ENCODE measurements around the gene CTBS.
"Not testable (repeated sequence)": the region's sequence is repeated elsewhere in the genome, so short reads cannot be mapped to it uniquely, and the experiment has no call there.

CTBS gene, protein sequence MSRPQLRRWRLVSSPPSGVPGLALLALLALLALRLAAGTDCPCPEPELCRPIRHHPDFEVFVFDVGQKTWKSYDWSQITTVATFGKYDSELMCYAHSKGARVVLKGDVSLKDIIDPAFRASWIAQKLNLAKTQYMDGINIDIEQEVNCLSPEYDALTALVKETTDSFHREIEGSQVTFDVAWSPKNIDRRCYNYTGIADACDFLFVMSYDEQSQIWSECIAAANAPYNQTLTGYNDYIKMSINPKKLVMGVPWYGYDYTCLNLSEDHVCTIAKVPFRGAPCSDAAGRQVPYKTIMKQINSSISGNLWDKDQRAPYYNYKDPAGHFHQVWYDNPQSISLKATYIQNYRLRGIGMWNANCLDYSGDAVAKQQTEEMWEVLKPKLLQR

DNA sequence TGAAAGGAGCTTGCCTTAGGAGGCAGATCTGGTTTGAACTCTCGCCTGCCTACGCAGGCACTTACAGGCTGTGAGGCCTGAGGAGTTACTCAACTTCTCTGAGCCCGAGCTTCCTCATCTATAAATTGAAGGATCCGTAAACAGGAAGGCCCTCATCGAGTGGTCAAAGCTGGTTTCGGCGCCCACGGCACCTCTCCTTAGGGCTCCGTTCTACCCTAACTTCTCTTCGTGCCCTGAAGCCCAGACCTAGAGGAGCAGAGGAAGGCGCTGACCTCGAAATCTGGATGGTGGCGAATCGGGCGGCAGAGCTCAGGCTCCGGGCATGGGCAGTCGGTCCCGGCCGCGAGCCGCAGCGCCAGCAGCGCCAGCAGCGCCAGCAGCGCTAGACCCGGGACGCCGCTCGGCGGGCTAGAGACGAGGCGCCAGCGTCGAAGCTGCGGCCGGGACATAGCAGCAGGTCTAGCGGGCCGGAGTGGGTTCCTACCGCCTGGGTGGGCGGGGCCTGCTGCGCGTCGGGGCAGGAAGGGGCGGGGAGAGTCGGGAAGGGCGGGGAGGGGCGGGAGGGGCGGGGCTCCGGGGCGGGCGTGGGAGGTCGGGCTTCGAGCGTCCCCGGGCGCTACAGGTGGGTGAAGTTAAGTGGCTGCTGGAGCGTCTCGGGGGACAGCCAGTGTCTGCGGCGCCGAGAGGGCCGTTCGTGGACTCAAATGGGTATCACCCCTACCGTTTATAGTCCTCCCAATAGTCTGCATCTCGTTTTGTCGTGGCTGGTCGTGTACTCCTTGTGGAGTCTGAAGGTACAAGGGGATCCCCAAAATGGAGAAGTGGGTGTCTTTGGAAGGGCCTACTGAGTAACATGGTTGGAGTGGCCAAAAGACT is at the start of gene CTBS:
CTBS (minus strand) TSS at position 474 of the 876 bp plus-strand sequence; CDS start at position 449, 25 bp downstream.
- DNase-seq (ENCODE audit: low read depth, low spot score): no peak

DNA sequence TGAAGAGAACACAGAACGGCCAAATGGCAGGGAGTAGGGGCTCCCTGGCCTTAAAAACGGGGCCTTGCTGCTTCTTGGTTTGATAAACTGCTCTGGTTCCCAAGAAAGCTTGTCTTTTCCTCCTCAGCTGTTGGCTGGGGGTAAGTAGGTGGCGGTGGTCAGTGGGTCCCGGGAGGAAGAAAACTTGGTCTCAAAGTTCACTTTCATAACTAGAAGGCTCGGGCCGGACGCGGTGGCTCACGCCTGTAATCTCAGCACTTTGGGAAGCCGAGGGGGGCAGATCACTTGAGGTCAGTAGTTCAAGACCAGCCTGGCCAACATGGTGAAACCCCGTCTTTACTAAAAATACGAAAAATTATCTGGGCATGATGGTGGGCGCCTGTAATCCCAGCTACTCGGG is 47.3 kb upstream of the CTBS start:
- no peak for DNase-seq (ENCODE audit: low read depth, low spot score)

DNA sequence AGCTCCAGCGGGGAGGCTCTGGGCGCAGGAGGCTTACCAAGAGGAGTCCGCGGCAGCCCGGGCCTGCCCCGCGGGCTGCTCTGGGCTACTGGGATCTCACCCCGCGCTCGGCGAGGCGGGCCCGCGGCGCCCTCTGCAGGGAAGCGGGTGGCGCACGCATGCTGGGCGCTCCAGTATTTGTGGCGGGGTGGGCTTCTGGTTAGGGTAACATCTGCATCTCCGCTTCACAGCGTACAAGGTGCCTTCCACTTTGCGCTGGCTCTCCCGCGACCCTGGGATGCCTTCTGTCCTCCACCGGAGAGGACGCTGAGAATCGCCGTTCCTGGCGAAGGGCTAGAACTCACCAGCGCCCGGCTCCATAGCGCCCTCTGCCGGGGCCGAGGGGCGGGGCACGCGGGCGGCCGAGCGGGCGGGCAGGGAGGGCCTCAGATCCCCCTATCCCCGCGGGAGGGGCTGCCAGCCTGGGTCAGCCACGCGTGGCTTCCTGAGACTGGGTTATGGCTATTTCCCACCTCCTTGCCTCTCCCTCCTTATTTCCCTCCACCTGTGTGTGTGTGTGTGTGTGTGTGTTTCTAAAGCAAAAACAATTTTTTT is 46.6 kb upstream of the CTBS start:
- DNase-seq (ENCODE audit: low read depth, low spot score): no peak

DNA sequence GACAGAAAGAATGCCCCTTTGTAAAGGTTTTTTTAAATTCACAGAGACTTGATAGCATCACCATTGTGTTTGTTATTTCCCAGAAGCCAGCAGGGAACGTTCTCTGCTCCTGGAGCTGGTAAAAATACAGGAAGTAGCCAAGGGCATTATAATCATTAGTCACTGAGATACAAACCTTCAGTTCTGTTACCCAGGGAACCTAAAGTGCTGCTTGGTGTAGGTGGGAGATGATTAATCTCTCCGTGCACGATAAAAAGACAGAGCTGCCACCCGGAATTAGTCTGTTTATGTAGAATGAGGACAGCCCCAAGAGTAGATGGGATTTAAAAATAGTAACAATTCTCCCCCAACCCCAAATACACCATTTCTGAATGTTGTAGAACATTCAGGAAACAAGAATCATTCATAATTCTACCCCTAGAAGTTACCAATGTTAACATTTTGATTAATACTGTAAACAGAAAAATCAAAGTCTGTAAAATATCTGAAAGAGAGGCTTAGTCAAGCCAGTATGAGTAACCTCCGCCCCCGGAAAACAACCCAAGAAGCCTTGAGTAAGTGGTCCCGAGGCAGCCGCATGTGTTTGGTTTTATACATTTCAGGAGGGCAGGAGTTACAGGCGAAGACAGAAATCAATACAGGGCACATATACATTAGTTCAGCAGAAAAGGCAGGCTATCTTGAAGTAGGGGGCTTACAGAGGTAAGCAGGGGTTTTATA is 45.3 kb upstream of the CTBS start:
- no peak for DNase-seq (ENCODE audit: low read depth, low spot score)

DNA sequence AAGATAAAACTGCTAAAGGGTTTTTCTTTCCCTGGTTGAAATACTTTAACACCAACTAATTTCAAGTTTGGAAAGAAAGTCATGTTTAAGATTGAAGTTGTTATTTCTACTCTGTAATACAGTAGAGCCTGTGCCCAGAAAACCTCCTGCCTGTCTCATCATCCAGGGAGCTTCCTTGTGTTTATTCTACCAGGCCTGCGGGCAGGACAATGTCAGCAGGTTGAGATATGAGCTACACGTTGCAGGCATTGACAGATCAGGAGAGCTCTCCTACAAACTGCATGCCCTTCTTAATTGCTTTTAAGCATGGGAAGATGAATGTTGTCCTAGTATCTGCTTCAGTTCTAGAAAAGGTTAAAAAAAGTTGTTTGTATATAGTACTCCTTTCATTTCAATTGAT is 43.1 kb upstream of the CTBS start:
- no peak for DNase-seq (ENCODE audit: low read depth, low spot score)

DNA sequence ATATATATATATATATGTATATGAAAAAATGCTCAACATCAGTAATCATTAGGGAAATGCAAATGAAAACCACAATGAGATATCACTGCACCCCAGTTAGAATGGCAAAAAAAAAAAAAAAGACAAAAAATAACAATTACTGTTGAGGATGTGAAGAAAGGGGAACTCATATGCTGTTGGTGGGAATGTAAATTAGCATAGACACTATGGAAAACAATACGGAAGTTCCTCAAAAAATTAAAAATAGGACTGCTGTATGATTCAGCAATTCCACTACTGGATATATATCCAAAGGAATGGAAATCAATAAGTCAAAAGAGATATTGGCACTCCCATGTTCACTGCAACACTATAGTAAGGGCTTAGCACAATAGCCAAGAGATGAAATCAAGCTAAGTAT is 41.5 kb upstream of the CTBS start:
- DNase-seq (ENCODE audit: low read depth, low spot score): no peak

DNA sequence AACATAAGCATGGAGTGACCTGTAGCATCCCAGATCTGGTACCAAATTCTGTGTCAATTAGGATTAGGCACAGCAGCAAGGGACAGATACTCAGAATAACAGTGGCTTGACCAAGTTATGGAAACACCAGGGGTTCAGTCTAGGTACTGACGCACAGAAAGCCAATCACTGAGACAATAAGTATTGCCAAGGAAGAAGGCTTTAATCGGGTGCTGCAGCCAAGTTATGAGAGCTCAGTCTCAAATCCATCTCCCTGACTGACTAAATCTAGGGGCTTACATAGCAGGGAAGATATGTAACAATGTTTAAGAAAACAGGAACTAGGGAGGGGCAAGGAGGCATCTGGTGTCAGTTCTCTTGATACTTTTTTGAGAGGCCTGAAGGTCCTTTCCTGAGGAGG is 39.6 kb upstream of the CTBS start:
- no peak for DNase-seq (ENCODE audit: low read depth, low spot score)

DNA sequence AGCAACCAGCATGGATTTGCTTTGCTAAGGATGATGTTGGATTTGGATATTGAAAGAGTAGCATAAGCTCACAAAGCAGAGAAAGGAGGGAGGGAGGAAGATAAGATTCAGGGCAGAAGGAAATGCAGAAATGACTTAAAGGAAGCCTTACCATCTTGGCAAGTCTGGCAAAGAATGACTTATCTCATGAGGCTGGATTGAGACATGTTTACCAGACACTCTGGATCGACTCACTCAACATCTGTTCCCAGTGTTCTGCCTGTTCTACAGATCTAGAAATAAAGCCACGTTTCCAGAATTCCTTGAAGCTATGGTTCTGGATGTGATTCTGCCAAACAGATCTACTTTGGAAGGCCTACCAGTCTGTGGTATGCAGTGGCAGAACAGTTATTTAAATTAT is 38.8 kb upstream of the CTBS start:
- DNase-seq (ENCODE audit: low read depth, low spot score): no peak

DNA sequence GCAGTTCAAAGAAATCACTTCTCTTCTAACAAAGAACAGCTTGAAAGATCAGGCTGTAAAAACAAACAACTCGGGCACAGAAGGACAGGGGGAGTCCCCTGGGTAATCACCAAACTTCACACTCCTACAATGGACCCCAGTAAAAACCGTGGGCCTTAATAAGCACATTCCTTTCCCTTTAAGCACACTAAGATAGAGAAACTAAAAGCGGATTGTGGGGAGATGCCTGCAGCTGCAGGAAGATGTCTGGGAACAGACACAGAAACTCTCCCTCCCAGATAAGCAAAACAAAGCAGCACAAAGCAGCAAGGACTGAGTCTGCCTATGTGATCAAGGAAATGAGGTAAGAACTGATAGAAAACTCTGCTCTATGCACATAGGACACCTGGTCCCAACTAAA is 37.6 kb upstream of the CTBS start:
- no peak for DNase-seq (ENCODE audit: low read depth, low spot score)

DNA sequence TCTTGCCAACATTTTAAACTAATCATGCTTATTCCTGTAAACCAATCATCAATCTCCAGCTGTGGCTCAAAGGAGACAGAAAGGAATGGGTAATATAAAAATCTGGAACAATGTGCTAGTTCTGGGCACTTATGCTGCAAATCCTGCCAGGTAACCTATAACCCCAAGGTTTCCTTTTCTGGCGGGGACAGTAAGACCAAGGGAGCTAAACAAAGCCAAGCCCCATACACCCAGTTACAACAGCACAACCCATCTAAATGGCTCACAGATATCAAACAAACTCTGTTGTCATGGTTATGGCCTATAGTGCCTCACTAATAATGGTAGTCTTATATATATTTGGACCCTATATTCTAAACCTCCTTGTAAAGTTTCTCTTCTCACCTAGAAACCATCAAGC is 36.9 kb upstream of the CTBS start:
- DNase-seq (ENCODE audit: low read depth, low spot score): no peak

DNA sequence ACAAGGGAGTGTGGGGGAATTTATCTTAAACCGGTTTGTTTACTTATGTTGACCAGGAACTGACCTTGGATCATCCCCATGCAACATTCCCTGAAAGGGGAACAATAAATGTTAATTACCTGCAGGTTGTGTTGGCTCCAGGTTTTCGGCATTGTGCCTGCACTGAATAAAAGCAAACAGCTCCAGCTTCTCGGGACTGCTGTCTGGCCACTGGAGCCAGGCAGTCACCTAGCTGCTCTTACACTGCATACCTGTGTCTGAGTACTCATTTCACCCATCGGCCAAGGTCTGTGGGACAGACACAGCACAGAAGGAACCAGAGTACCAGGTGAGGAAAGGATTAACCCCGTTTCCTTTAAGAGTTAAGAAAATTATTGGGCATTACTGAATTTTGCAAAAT is 32.7 kb upstream of the CTBS start:
- no peak for DNase-seq (ENCODE audit: low read depth, low spot score)

DNA sequence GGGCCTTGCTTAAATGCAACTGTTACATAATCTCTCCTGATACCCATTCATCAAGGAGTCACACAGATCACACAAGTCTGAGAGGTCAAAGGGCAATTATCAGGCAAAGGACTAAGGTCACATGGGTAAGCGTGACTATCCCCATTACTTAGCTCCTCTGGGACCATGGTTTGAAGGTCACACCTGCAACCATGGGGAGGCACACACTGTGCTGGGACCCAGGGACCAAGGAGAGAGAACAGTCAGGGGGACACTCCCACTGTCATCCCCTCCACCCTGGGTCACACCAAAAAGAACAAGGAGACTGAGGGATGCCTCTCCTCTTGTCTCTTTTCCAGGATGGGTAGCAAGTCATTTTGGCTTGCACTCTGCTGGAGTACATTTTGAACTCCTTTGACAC is 30.9 kb upstream of the CTBS start:
- no peak for DNase-seq (ENCODE audit: low read depth, low spot score)

DNA sequence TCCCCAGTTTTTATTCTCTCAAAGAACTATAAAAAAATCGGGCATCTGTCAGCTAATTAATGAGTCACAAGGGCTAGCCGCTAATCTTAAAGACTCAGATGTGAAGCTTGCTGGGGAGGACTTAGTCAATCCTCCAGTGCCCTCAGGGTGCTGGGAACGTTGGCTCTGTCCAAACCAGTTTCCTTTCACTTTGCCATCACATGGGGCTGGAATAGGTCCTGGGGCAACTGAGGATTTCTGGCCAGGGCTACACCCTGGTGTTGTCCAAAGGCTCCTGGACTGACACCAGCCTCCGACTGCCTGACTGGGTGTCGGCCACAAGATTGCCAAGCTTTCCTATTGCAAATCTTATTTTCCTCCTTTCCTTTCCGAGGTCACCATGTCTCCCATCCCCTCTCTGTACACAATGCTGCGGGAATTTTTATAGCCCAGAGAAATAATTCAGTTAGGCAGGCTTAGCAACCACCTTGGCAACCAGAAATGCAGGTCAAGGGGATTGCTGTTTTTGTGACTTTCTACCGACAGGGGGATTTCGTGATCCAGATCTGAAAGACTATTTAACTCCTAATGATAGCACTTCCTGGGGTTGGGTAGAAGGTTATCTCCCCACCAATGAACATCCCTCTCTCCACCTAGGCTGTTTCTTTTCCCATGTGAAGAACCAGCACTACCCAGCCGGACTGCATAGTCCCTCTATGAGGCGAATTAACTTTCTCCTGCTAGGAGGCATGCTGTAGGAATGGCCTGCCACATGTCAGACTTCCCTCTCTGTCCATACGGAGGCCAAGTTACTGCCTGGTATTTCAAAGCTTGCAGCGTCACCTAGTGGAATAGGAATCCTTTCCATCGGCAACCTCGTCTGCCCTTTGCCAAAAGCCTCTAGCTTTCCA is 29.9 kb upstream of the CTBS start:
- DNase-seq (ENCODE audit: low read depth, low spot score): no peak

DNA sequence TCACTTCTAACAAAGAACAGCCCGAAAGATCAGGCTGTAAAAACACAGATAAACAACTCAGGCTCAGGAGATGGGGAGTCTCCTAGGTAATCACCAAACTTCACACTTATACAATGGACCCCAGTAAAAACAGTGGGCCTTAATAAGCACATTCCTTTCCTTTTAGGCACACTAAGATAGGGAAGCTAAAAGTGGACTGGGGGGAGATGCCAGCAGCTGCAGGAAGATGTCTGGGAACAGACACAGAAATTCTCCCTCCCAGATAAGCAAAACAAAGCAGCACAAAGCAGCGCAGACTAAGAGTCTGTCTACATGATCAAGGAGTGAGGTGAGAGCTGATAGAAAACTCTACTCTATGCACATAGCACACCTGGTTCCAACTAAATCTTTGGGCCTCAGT is 29.0 kb upstream of the CTBS start:
- no peak for DNase-seq (ENCODE audit: low read depth, low spot score)

DNA sequence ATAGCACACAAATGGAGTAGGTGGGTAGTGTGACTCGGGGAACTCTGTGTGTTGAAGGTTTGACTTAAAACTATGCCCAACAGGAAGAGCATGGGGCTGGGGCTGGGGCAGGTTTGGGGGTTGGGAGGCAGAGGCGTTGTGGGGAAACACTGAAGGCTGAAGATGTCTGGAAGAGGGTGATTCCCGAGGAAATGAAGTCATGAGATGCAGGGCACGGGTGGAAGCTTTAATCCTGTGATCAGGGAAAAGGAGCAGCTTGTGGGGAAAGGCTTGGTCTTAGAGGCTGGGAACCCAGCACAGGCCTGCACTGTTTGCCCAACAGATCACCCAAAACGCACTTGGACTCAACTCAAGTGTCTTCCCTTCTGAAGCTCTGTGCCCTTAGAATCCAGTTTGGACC is 26.6 kb upstream of the CTBS start:
- no peak for DNase-seq (ENCODE audit: low read depth, low spot score)

DNA sequence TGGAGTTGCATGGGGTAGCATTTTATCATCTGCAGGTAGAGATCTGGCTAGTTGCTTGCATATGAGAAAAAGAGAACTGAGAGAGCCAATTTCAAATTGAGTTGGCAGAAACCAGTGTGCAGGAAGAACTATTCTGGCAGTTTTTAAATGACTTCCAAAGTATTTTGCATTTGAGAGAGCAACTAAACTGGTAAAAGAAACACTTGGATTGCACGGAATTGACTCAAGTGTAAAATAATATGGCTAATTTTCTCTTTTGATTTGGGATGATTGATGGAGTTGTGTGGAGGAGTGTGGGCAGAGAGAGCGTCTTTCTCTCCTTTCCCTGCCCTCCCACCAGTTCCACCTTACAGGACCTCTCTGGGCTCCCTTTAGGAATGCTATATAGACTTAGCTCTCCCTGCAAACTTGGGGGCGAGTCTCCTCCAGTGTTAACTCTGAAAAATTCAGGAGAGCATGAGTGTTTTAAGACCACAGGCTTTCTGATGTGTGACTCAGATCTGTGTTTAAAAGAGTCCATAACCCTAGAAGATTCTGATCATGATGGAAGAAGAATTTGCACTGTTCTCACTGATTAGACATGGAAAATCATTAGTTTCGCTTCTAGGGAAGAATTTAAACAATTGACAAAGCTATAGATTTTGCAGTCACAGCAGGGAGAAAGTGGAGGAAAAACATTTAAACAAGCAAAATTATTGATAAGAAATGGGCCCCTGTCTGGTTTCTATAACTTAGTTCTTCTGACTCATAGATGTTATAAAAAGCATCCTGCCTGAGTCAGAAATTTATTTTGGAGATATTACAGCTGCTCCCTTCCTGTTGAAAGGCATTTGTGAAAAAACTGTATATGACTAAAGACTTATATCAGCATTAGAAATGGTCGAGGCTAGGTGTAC is 24.9 kb upstream of the CTBS start:
- no peak for DNase-seq (ENCODE audit: low read depth, low spot score)

DNA sequence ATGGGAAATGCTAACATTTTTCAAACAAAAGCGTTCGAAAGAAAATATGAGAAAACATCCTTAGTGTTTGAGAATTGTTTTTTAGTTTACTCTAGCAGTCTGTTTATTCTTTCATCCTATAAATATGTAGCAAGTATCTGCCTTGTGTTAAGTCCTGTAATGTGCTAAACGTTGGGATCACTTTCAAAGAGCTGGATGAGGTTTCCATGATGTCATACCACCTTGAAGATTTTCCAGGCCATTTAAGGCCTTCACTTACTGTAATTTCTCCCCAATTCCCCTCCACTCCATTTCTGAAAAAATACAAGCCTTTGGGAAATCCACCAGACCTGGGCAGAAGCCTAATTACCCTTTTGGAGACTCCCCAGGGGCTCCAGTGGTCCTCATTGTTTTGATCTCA is 24.2 kb upstream of the CTBS start:
- DNase-seq (ENCODE audit: low read depth, low spot score): no peak

DNA sequence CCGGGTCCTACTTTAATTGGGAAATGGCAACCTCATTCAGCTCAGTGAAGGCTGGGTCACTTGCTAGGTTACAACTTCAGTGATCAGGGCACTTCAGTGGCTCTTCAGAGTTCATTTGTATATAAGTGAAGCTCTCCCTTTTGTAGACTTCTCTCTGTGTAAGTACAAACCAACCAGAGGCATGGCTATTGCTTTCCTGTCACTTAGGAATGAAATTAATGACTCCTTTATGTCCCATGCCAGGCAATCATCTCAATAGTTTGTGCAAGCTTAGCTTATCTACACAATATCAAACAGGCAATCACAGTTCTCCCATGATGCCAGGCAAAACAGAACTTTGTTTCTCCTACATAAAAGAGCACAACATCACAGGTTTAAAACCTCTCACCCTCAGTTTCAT is 22.8 kb upstream of the CTBS start:
- no peak for DNase-seq (ENCODE audit: low read depth, low spot score)

DNA sequence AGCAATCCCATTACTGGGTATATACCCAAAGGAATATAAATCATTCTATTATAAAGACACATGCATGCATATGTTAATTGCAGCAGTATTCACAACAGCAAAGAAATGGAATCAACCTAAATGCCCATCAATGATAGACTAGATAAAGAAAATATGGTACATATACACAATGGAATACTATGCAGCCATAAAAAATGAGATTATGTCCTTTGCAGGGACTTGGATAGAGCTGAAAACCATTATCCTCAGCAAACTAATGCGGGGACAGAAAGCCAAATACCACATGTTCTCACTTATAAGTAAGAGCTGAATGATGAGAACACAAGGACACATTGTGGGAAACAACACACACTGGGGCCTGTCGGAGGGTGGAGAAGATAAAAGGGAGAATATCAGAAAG is 20.7 kb upstream of the CTBS start:
- DNase-seq (ENCODE audit: low read depth, low spot score): not testable (repeated sequence)

DNA sequence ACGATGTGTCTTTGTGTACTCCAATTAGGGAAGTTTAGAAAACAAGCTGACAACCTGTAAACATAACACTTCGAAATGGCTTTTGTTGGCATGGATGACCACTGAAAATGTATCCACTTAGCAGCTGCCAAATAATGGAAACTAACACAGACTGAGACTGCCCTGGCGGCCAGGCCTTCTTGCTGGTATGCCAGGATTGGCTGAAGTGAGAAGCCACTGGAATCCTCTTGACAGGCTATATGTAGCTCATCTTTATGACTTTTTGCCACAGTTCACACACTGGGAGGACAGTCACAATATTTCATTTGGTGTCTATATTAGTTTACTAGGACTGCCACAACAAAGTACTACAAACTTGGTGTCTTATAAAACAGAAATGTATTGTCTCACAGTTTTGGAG is 12.9 kb upstream of the CTBS start:
- DNase-seq (ENCODE audit: low read depth, low spot score): no peak

Data from smooth muscle cell of the brain vasculature (primary cell).